GM19324 (cell line): ENCODE results near the gene ORC3.

Source experiments
- ATAC-seq: cut with Tn5 transposase; IDR thresholded peaks from one replicate; pipeline ENCODE4 v1.9.1; 2021; ENCODE audit warnings: mild to moderate bottlenecking, moderate library complexity; ENCODE audit not compliant: unreplicated experiment, low FRiP score

Gene ORC3

DNA sequence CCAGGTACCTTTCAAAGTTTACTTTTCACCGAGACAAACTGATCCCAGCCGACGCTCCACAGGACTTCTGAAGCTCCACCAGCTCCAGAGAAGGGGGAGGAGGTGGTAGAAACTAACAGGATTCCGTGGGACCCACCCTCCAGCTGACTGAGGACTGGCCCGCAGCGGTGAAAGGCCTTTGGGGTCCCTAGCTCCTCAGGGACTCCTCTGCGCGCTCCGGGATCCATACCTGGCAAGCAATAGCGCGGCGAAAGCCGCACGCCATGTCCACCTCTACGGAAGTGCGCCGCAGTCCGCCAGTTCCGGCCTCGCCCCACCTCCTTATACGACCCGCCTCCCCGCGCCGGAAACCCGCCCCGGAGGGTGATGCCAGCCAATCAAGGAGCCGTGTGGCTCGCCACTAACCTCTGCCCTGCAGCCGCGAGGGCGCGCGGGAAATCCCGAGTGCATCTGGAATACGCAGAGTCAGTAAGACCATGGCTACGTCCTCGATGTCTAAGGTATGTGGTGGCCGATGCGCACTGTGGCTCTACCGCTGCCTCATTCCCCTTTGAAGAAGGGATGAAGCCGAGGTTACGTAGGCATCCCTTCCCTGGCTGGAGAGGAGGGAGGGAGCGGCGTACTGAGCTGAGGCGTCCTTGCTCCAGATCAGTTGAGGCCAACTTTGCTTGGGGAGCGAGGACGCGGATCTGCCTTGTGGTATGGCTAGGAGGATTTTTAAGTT lies at the start of gene ORC3, which contains the start of gene RARS2:
Gene ORC3 (plus strand): TSS at position 443 of the 724 bp plus-strand sequence. CDS start 34 bp downstream, at position 477.
Gene RARS2 (minus strand): TSS at position 295 of the 724 bp plus-strand sequence. CDS start 30 bp downstream, at position 265.
- ATAC-seq = peak; percentile 100

DNA sequence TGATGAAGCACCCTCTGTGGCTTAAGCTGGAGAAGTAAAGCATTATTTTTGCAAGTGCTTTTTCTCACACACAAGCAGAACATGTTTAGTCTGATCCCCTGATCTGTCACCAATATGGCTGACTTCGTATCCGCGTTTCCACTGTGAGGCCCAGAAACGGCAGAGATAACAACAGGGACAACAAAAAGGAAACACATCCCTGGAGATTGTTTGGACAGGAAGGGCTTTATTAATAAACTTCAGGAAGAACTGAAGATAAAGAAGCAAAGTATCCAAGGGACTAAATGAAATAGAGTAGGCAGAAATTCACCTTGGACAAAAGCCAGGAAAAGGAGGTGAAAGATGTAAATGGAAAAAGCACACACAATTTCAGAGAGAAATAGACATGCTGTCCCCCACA lies 49.4 kb upstream of the ORC3 start:
- ATAC-seq = no peak

DNA sequence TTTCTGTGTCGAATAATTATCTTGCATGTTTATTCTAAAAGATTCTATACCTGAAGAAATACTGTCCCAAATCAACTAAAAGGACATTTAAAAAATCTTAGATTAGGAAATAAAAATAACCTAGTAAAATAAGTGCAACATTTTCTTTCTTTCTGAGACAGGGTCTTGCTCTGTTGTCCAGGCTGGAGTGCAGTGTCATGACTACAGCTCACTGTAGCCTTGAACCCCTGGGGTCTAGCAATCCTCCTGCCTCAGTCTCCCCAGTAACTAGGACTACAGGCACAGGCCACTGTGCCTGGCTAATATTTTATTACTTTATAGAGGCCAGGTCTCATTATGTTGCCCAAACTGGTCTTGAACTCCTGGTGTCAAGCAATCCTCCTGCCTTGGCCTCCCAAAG lies 48.9 kb upstream of the ORC3 start:
- no peak for ATAC-seq

DNA sequence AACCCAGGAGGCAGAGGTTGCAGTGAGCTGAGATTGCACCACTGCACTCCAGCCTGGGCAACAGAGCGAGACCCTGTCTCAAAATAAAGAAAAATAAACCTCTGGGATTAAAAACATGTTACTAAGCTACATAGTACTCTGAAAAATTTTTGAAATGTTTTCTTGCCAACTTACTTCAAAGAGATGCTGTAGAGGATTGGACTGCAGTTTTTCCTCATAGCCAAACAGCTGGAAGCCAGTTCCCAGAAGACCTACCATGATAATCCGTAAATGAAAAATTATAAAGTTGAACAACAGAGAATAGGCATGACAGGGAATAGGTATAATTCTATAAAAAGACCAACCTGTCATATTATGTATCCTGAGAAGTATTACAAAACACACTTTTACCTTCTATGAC lies 48.2 kb upstream of the ORC3 start:
- ATAC-seq = no peak

DNA sequence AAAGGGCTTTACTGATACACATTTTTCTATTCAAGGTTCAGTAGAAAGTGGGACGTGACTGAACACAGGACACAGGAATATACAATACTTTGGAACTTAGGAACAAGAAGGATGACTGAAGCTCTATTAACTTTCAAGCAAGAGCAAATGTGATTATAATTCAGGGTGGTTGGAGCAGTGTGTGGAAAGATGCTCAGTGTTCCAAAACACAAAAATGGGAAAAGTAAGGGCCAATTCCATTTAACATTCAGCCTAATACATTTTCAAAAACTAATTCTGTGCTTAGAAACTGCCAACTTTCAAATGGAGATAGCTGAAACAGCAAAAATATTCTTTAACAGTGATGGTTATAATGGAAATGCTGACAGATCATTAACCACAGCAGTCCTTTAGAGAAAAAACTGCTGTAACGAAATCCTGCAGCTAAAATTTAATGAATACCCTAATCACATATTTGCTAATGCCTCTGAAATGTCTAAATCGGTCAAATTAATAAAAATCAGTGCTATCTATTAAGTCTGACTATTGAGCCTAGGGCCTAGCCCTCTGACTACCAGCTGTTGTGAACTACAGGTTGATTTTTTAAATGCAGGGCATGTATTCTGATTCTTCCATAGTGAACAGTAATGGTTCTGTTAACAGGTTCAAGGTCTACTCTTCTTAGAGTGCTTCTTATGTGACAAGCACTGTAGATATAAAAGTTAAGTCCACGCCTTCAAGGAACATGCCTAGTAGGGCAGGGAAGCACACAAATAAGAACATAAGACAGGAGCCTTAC lies 46.0 kb upstream of the ORC3 start:
- ATAC-seq = no peak

DNA sequence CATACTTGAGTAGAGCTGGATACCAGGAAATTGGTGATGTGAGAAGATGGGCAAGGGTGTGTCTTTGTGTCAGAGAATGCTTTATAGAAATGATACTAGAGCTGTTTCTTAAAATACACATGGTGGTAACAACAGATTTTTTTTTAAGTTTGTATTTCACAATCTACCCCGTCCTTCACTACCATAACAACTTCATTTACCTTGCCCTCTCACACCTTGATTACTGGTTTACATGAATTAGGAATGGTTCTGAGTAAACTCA lies 45.5 kb upstream of the ORC3 start:
- ATAC-seq = peak; percentile 41

DNA sequence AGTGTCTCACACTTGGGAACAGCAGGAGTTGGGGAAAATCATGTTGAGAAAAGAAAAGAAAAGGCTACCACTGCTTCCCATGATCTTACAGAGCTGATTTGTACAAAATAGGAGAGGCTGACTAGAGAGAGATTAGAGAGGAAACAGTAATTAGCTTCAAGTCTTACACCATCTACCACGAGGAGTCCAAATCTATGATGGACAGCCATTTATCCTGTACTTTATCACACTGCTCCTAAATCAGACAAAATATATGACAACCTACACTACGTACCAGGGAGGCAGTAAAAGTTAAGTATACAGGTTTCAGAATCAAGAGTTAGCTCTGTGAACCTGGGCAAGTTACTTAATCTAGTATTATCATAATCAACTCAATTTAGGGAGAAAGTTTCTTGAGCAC lies 38.1 kb upstream of the ORC3 start:
- no peak for ATAC-seq

DNA sequence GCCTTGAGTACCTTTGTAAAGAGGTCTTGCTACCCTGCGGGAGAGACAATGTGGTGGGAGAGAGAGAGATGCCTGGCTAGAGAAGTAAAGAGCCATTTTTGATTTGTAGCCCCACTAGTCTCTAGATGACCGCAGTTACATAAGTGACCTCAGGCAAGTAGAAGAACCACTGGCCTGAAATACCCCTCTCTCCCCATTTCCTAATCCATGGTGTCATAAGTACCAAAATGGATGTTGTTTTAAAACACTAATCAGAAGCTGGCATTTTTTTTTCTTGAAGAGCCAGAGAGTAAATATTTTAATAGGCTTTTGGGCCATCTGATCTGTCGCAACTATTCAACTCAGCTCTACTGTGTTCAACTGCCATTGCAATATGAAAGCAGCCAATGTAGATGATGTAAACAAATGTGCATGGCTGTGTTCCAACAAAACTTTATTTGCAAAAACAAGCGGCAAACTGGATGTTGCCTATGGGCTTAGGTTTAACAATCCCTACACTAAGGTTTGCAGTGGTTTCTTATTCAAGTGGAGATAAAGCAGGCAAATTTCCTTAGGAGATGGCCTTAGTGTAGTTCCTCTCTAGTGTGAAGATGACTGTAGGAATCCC lies 36.7 kb upstream of the ORC3 start:
- ATAC-seq = no peak

DNA sequence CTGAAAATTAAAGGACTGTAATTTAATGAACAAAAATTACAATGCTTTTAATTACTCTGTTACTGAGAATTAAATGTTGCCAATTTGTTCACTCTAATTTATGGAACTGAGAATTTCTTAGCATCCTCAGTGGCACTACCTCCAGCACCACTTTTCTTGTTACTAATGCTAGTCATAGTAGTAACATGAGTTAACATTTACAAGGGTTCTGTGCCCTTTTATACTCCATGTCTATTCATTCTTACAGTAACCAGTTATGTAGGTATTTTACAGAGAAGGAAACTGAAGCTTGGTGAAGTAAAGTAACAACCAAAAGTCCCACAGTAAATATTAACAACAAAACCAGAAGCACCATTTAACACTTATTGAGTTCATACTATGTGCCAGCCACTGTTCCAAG lies 34.4 kb upstream of the ORC3 start:
- no peak for ATAC-seq

DNA sequence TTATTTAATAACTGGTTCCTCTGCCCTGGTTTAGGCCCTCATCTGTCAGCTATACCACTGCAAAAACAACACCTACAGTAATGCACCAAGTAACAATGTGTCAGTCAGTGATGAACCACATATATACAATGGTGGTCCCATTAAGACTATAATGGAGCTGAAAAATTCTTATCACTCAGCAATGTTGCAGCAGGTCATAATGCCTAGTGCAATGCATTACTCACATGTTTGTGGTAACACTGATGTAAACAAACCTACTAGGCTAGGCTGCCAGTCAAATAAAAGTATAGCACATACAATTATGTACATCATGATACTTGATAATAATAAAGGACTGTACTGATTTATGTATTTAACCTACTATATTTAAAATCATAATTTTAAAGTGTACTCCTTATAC lies 31.5 kb upstream of the ORC3 start:
- no peak for ATAC-seq

DNA sequence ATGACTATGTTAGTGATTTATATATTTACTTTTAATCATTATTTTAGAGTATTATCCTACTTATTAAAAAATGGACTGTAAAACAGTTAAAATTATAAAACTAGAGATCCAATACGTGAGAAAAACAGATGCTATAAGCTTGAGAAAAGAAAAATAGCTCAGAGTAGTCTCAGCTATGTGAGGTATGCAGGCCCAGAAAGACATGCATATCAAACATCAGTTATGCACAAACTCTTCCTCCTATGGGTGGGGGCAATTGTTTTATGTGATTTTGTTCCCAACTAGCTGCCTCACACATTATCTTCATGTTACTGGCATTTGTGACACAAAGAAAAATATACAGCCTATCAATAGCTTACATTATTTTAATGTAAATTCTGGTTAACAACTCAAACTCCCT lies 28.9 kb upstream of the ORC3 start:
- ATAC-seq = no peak

DNA sequence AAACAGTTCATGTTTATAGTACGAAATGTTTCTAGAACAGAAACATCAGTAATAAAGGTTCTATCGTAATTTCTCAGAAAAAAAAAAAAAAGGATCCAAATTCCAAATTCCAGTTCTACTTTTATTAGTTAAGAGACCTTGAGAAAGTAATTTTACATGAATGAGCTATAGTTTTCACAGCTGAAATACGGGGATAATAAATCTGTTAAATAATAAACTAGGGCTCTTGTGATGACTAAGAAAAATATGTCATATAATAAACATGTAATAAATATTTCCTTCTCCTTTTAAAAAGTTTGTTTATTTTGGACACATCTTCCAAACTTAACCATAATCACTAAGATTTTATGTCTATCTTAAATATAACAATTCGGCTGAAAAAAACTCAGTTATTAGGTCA lies 17.9 kb upstream of the ORC3 start:
- ATAC-seq = no peak

DNA sequence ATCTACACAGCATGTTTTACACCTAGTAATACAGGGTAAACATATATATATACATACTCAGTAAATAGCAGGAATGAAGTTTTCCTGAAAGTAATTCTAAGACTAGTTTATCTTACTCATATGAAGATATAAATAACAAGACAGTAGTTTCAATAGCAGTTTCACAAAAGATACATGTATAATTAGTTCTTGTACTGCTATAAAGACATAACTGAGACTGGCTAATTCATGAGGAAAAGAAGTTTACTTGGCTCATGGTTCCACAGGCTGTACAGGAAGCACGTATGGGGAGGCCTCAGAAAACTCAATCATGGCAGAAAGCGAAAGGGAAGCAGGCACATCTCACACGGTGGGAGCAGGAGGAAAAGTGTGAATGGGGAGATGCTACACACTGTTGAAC lies 17.1 kb upstream of the ORC3 start:
- ATAC-seq = no peak

DNA sequence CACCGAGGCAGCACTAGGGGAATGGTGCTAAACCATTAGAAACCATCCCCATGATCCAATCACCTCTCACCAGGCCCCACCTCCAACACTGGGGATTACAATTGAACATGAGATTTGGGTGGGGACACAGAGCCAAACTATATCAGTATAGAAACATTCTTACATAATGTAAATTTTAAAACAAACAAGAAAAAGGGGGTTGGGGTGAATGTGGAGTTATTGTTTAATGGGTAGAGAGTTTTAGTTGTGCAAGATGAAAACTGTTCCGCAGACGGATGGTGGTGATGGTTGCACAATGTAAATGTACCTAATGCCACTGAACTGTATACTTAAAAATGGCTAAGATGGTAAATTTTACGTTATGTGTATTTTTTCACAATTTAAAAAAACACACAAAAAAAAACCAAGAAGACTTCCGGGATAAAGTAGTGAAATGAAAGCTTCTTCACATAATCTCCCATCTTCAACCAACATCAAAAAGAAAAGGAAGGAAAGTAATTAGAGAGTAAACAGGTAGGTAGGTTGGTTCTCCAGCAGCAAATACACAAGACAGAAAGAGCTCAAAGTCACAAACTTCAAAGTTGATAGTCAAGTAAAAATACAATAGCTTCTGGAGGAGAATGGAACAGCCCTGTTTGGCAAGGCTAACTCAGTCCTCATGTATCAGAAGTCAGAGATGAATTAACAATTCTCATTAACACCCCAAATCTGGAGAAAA lies 16.5 kb upstream of the ORC3 start:
- ATAC-seq = no peak

DNA sequence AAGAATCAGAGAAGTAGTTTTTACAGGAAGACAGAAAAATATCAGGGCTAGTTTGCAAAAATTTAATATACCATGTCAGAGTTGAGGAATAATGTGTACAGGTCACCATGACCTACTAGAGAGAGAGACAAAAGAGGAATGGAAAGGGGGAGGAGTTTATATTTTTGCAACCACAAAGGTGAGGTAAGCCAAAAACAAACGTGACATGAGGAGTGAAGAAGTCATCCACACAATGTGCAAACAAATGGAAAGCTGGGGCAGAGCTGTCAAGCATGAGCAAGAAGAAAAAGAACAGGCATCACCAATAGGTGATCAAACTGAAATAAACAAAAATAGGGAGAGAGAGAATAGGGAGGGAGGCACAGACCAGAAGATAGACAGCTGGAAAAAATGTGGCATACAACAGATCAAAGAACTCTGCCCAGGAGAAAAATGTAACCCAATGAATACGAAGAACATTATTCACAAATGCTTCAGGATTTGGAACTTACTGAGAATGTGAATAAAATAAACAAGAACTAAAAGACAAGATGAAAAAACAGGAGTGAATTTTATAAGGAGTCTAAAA lies 15.6 kb upstream of the ORC3 start:
- ATAC-seq = no peak

DNA sequence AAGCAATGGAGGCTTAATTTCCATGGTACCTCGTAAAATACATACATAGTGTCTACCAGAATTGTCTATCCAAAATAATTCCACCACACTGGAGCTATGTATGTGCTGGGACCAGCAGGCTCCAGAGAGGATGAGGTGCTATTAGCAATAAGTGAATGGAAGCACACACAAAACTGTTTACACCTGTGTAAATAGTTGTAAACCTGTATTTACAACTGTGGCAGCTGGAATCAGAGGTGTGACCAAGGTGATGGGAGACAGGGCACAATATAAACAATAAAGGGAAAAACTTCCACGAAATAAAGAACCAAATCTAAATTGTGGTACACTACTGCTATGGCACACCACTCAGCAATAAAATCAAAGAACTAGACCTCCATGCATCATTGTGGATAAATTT lies 14.5 kb upstream of the ORC3 start:
- ATAC-seq = no peak

DNA sequence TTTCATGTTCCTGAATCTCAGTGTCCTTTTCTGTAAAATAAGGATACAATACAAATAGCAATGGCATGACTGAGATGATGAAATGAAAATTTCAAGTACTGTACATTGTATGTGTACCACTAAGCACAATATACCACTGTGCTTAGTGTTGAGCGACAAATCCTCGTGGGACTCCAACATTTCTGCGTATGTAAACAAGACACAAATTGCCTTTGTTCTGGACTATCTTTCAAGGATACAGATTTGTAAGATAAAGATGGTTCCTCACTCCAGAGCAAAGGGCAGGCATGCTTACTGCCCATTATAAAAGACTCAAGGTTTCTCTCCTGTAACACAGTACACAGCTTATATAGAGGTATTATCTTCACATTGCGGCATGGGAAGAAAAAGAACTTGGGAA lies 6.1 kb upstream of the ORC3 start:
- ATAC-seq = no peak

DNA sequence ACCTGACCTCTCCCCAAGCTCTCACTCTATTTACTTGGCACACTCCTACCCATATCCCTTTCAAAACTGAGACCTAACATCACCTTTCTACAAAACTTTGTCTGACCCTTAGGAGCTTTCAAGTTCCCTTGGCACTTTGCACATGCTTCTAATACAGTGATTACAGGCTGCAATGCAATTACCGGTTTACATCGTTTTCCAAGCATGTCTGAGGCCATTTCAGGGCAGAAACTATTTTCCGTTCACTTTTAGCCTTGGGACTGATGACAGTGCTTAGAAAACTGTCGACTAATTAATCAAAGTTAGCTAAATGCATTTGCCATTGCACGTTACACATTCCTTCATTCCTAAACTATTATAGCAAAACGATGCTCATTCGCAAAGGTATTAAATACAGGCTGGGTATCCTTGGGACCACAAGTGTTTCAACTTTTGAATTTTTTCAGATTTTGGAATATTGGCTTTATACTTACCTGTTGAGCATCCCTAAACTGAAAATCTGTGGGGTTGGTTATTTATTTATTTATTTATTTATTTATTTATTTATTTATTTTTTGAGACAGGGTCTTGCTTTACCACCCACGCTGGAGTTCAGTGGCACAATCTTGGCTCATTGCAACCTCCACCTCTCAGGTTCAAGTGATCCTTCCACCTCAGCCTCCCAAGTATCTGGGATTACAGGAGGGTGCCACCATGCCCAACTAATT lies 3.4 kb upstream of the ORC3 start:
- no peak for ATAC-seq

DNA sequence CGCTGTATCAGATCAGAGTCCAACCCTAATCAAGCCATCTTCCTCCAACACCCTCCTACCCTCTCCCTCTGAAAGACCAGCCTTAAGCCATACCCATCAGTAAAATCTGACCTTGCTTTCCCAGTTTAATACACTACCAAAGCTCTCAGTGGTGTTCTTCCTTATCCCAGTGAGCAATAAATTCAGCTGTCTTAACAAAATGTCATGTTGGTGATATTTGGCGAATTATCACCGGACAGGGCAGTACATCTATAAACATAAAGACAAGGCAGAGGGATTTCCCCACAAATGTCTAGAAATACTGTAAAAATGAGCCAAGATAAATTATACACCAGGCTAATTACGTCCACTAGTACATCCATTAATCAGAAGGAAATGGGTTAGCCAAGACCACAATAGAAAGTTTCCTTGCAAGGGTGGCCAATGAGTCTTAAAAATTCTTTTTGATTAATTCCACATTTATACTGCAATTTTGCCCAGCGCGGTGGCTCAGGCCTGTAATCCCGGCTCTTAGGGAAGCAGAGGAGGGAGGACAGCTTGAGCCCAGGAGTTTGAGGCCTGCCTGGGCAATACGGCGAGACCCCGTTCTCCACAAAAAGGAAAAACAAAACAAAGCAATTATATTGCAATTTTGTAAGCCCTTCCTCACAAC lies 1.1 kb upstream of the ORC3 start:
- no peak for ATAC-seq

DNA sequence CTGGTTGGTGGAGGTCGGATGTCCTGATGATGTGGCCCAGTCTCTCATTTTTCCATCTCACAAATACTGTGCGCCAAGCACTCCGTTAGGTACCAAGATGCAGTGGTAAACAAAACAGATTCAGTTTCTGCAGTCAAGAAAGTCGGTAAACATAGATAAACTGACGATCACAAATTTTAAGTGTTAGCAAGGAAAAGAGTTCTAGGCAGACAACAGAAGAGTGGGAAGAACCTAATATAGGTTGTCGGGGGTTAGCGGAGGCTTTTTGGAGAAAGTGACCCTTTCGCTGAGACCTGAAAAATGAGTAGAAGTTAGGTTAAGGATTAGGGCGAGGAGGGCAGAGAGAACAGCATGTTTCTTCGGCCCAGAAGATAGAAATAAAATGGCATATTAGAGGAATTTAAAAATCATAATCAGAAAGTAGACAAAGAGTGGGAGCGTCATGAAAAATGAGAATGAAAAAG lies 514 bp downstream of the ORC3 start:
- no peak for ATAC-seq
